Right renal cortex interstitium (tissue), 3 donors: ENCODE results near the gene CARD10. TPM values are rescaled to one million over a fixed set of nuclear protein-coding genes. Genes with fewer than 3 reads are reported as not detected.

Source experiments
- DNase-seq, 3 donors: peaks; one replicate each; pipeline ENCODE4 v3.0.0-alpha.2; 2013; ENCODE audit warnings: low read depth in 3 of 3, low spot score in 2 of 3
- polyA plus RNA-seq, 3 donors: library from polyadenylated mRNA; unstranded; fragments of 120-200 nt; gene quantifications; one replicate each; pipeline ENCODE4 v1.2.1, GENCODE V29; 2013; ENCODE audit not compliant: insufficient read length in 3 of 3

CARD10 gene
- polyA plus RNA-seq, 3 donors, result 16.2 to 18.0 (median 16.4) TPM

- no peak for DNase-seq
Measured at GRCh38 chr22:37504964-37505363, 14.3 kb downstream of the CARD10 start.

- DNase-seq, result no peak
Measured at GRCh38 chr22:37503850-37504249, 15.4 kb downstream of the CARD10 start.

GRCh38 chr22:37503183-37503683, 16.0 kb downstream of the CARD10 start:
- no peak for DNase-seq

- no peak for DNase-seq
Measured at GRCh38 chr22:37502342-37503182, 16.7 kb downstream of the CARD10 start.

GRCh38 chr22:37501610-37502341, 17.4 kb downstream of the CARD10 start:
- peak; percentile 77 to 93 (median 88) for DNase-seq

GRCh38 chr22:37500745-37501609, 18.2 kb downstream of the CARD10 start:
- DNase-seq, result no peak

GRCh38 chr22:37499789-37500540, 19.2 kb downstream of the CARD10 start:
- no peak for DNase-seq

- DNase-seq, result no peak
Measured at GRCh38 chr22:37499027-37499707, 20.0 kb downstream of the CARD10 start.

- DNase-seq, result no peak
Measured at GRCh38 chr22:37498289-37498909, 20.8 kb downstream of the CARD10 start.

GRCh38 chr22:37497062-37497599, 22.1 kb downstream of the CARD10 start:
- DNase-seq, result no peak

- no peak for DNase-seq
Measured at GRCh38 chr22:37496651-37497050, 22.6 kb downstream of the CARD10 start.

GRCh38 chr22:37493979-37494378, 25.2 kb downstream of the CARD10 start:
- no peak for DNase-seq

GRCh38 chr22:37492428-37493344, 26.5 kb downstream of the CARD10 start:
- no peak for DNase-seq

GRCh38 chr22:37491559-37492427, 27.4 kb downstream of the CARD10 start:
- no peak for DNase-seq

- DNase-seq, result no peak
Measured at GRCh38 chr22:37491106-37491505, 28.1 kb downstream of the CARD10 start.

- DNase-seq, result no peak
Measured at GRCh38 chr22:37489983-37490382, 29.2 kb downstream of the CARD10 start.
